ENCODE data around the gene CFAP77.

The CFAP77 gene

GRCh38 chr9:132547052-132547431, 137.0 kb downstream of the CFAP77 start:
- TF ChIP-seq ZFX (IDR thresholded peaks at IDR 0.05; ENCODE audit: borderline replicate concordance) (no peak), CTCF (IDR thresholded peaks at IDR 0.05) (no peak)
- H3K27ac ChIP-seq: no peak overlapping the region

DNA sequence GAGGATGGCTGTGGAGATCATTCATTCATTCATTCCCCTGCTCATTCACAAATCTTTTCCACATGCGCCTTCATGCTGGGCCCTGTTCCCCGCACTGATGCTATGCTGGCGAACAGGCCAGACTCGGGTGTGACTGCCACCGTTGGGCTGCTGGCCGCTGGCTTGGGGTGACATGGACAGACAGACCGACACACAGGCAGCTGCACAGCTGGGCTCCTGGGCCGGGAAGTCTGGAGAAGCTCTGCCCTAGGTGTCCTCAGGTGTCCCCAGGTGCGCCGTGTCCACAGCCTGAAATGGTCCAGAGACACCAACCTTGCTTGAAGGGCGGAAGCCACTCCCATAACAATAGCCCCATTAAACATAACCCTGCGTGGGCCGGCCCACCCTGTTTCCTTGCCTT, 137.4 kb downstream of the CFAP77 start:
- H3K27ac ChIP-seq: no peak overlapping the region
- TF ChIP-seq ZFX (IDR thresholded peaks at IDR 0.05; ENCODE audit: borderline replicate concordance): no peak
- TF ChIP-seq CTCF (IDR thresholded peaks at IDR 0.05): no peak

- TF ChIP-seq ZFX (IDR thresholded peaks at IDR 0.05; ENCODE audit: borderline replicate concordance) (no peak), CTCF (IDR thresholded peaks at IDR 0.05) (no peak)
Measured at GRCh38 chr9:132547976-132548730, 138.1 kb downstream of the CFAP77 start.

GRCh38 chr9:132548751-132549640, 139.0 kb downstream of the CFAP77 start:
- H3K27ac ChIP-seq: no peak overlapping the region
- TF ChIP-seq ZFX (IDR thresholded peaks at IDR 0.05; ENCODE audit: borderline replicate concordance) (no peak), CTCF (IDR thresholded peaks at IDR 0.05) (no peak)

More at GRCh38 chr9:132547976-132548730, 138.1 kb downstream of the CFAP77 start:
- no peak overlapping the region for H3K27ac ChIP-seq

DNA sequence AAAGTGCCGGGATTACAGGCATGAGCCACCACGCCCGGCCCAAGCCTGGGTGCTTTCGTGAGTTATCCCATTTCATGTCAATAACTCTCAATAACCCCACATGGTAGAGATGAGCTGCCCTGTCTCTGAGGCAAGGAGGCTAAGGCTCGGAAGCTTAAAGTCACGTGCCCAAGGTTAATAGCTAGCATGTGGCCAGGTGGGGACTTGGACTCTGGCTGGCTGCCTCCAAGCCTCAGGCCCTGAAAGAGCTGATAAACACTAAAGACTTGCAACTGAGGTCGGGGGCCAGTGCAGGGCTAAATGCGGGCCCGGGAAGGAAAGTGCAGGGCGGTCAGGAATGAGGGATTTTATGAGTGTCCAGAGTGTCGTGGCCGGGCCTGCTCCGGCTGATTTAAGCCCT, 141.5 kb downstream of the CFAP77 start:
- H3K27ac ChIP-seq: no peak overlapping the region
- TF ChIP-seq ZFX (IDR thresholded peaks at IDR 0.05; ENCODE audit: borderline replicate concordance): no peak
- no peak for TF ChIP-seq CTCF (IDR thresholded peaks at IDR 0.05)

- H3K27ac ChIP-seq: no peak overlapping the region
- TF ChIP-seq CTCF (IDR thresholded peaks at IDR 0.05) (no peak), ZFX (IDR thresholded peaks at IDR 0.05; ENCODE audit: borderline replicate concordance) (no peak)
Measured at GRCh38 chr9:132552041-132552440, 142.0 kb downstream of the CFAP77 start.

GRCh38 chr9:132554755-132555154, 144.7 kb downstream of the CFAP77 start:
- H3K27ac ChIP-seq: no peak overlapping the region
- no peak for TF ChIP-seq ZFX (IDR thresholded peaks at IDR 0.05; ENCODE audit: borderline replicate concordance)
- TF ChIP-seq CTCF (IDR thresholded peaks at IDR 0.05): no peak

Measured in 22Rv1 (cell line).